Mucosa of stomach (tissue), 1 donor: ENCODE results near the gene FAM240A.

ENCODE experiments used
- H3K27me3 ChIP-seq: one replicate; pipeline ENCODE4 v1.7.0; 2013; ENCODE audit warnings: mild to moderate bottlenecking, low read length; ENCODE audit not compliant: control insufficient read depth, insufficient read depth
- H3K36me3 ChIP-seq: one replicate; pipeline ENCODE4 v1.7.0; 2013; ENCODE audit warnings: low read length; ENCODE audit not compliant: control insufficient read depth, insufficient read depth
- H3K4me1 ChIP-seq: one replicate; pipeline ENCODE4 v1.7.0; 2013; ENCODE audit warnings: mild to moderate bottlenecking, low read length; ENCODE audit not compliant: control insufficient read depth, insufficient read depth
- H3K4me3 ChIP-seq: one replicate; pipeline ENCODE4 v1.7.0; 2013; ENCODE audit warnings: low read length
- H3K9ac ChIP-seq: one replicate; pipeline ENCODE4 v1.7.0; 2013; ENCODE audit warnings: mild to moderate bottlenecking, low read length, moderate library complexity
- H3K9me3 ChIP-seq: one replicate; pipeline ENCODE4 v1.7.0; 2013; ENCODE audit warnings: mild to moderate bottlenecking, low read length, moderate library complexity; ENCODE audit not compliant: control insufficient read depth
- donor health status: Pancreatic carcinoma.

Gene FAM240A

DNA sequence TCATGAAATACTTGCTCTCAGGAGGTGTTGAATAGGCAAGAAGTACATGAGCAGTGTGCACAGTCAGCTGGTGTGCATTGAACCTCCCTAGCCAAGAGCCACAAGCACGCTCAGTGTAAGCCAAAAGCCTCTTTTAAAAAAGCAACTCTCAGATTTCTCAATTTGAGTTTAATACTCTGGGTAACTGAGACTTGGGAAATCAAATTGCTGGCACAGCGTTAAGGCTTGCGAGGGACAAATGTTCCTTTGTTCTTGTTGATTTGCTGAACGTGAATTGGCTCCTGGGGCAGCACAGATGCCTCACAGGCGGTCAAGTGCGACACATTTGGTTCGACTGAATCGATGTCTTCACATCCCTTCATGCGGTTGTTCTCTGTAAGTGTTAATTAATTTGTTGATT is at the start of gene FAM240A:
TSS of gene FAM240A (plus strand) at position 202 of the 400 bp plus-strand sequence. CDS start at position 361, 159 bp downstream.
- Histone ChIP-seq H3K9ac (no peak within 1 kb of the TSS), H3K27me3 (no peaks in the 10 kb centered on the region), H3K4me1 (no peaks in the 10 kb centered on the region), H3K9me3 (no peaks in the 10 kb centered on the region), H3K36me3 (no peaks in the 10 kb centered on the region), H3K4me3 (no peak within 1 kb of the TSS)

DNA sequence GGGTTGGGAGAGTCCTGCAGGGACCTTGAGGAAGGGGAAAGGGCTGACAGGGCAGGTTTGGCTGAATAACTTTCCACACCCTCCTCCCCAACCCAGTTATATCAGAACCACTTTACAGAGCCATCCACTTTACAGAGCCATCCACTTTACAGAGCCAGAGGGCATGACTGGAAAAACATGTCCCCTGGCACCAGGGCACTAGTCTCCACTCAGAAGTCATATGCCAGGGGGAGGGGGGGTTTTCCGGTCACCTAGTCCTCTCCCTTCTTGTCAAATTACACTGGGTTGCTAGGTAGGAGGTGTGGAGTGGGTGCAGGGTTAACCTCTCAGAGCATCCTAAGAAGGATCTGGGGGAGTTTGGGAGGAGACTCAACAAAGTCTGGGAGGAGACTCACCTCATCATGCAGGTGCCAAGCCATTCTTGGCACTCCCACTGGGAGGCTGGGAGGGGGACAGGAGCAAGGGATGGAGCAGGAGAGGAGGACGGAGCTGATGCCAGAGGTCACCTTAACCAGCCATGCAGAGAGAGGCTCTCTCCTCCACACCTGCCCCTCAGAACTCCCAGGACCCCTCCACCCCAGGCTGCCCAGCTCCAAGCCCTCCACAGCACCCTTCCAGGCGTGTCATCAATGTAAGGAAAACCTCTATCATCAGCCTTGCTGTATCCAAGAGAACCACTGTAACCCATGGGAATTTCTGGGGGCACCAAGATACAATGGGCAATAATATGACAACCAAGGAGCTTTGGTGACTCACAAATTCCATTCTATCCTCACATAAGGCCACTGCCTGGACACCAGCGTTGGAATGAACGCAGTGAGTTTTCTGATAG is 47.9 kb upstream of the FAM240A start:
- no peak overlapping the region for H3K9ac ChIP-seq

DNA sequence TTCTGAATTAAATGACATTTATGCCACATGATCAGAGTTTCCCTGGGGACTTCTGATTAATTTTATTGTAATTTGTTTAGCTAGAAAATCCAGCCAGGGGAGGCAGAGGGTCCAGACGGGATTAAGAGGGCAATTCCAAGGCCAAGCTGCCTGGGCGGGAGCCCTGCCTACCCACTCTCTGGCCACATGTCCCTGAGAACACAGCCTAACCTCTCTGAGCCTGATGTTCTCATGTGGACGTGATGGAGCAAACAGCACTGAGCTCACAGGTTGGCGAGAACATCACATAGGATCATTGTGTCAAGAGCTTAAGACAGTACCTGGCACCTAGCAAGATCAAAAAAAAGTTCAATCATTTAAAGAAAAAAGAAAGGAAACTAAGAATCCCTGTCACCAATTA is 47.2 kb upstream of the FAM240A start:
- Histone ChIP-seq H3K4me1 (peaks cover 13% of the 10 kb centered on the region), H3K27me3 (peaks cover 24% of the 10 kb centered on the region), H3K9ac (no peak overlapping the region), H3K4me3 (no peak overlapping the region), H3K9me3 (no peaks in the 10 kb centered on the region), H3K36me3 (no peaks in the 10 kb centered on the region)

More for the DNA sequence above, 47.9 kb upstream of the FAM240A start:
- no peaks in the 10 kb centered on the region for H3K36me3 ChIP-seq
- H3K4me3 ChIP-seq = no peak overlapping the region
- peaks cover 24% of the 10 kb centered on the region for H3K27me3 ChIP-seq
- no peaks in the 10 kb centered on the region for H3K9me3 ChIP-seq
- peaks cover 13% of the 10 kb centered on the region for H3K4me1 ChIP-seq

DNA sequence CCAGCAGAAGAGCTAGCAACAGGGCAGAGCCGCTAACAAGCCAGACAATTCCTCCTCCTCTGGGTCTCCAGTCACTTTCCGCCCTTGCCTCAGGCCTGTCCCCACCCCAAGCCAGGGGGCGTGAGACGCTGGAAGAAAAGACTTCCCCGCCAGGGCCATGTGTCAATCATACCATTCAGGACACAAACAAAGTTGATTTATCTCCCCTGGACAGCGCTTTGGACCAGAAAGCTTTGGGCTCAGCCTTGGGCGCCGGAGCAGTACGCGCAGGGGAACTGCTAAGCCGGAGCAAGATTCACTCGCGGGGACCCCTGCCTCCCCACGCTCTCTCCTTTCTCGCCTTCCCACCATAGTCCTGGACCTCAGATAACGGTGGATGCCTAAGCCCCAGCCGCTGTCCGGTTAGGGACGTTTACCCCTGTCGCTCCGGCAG is 46.7 kb upstream of the FAM240A start:
- Histone ChIP-seq H3K9ac (peak overlapping the region; percentile 57), H3K9me3 (no peaks in the 10 kb centered on the region), H3K4me3 (peak overlapping the region; percentile 45), H3K27me3 (peaks cover 24% of the 10 kb centered on the region), H3K4me1 (peaks cover 13% of the 10 kb centered on the region), H3K36me3 (no peaks in the 10 kb centered on the region)

DNA sequence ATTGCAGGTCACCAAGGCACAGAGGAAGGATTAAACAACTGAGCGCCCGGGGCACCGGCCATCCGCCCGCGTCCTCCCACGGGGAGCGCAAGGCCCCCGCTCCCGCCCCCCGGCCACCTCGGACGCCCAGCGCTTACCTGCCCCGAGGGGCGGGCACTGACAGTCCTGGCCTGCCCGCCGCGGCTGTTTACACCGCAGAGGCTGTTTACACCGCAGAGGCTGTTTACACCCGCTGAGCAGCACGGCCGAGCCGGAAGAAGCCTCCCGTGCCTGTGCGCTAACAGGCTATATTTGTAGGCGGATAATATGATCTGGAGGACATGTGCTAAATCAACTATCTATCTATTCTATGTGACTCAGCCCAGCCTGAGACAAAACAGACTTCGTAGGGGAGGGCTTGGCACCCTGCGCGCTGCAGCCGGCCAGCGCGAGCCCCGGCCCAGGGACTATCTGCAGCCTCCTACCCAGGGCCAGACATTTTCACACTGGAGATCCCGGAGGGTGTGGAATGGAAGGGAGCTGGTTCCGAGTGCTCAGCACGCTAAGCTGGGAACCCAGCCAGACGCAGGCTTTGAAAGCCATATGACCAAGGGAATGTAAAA is 46.2 kb upstream of the FAM240A start, which contains the start of gene LRRC2:
TSS of gene LRRC2 (minus strand) at position 263 of the 602 bp plus-strand sequence. CDS start 14,711 bp downstream, outside the sequence.
- Histone ChIP-seq H3K27me3 (peaks cover 24% of the 10 kb centered on the region), H3K9me3 (no peaks in the 10 kb centered on the region), H3K4me1 (peaks cover 13% of the 10 kb centered on the region), H3K9ac (peak within 1 kb of the TSS; percentile 57), H3K36me3 (no peaks in the 10 kb centered on the region), H3K4me3 (peak within 1 kb of the TSS; percentile 45)

DNA sequence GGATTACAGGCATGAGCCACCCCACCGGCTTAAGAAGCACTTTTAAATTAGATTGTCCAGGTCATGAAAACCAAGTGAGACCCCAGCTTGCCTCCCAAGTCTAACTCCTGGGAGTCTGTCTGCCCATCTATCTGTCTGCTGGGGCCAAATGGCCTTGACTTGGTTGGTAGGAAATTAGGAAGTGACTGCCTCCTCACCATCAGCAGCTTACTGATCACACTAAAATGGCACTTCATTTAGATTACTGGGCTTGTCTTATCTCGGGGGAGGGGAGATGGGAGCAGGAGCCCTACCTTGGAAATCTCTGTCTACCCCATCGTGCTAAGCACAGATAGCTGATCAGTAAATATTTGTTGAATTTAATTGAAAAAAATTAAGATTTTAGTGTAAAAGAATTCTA is 40.6 kb upstream of the FAM240A start:
- Histone ChIP-seq H3K9me3 (no peaks in the 10 kb centered on the region), H3K36me3 (no peaks in the 10 kb centered on the region), H3K27me3 (no peaks in the 10 kb centered on the region), H3K9ac (no peak overlapping the region), H3K4me1 (peaks cover 9% of the 10 kb centered on the region), H3K4me3 (no peak overlapping the region)

DNA sequence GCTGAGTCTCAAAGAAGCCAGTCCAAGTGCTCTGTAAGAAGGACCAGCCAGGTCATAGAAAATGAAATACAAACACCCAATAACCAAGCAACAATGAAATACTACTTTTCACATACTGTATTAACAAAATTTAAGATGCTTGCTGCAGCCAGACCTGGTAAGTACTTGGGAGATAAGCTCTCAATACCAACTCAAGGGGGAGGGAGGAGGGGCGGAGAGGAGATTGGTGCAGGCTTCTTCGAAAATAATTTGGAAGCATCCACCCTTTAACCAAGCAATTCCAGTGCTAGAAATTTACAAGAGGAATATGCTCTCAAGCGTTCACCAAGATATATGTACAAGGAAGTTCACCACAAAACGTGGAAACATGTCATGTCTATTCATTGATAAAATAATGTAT is 38.6 kb upstream of the FAM240A start:
- H3K9ac ChIP-seq = no peak overlapping the region
- H3K4me3 ChIP-seq = no peak overlapping the region

DNA sequence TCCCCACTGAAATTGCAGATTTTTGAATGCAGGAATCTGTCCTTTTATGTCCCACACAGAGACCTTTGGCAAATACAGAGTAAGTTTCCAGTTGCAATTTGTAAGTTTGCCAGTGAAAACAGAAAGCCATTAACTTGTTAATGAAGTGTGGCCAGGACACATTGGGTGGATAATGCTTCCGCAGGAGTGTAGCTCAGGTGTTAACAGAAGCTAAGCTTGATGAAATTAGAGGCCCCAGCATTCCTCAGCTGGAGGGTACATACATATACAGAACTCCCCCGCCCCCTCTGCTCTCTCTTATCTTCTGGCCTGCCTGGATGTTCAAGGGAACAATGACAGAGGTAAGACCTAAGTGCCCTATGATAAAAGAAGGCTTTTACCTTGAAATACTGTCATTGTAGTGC is 38.1 kb upstream of the FAM240A start:
- Histone ChIP-seq H3K9me3 (no peaks in the 10 kb centered on the region), H3K4me1 (peaks cover 15% of the 10 kb centered on the region), H3K27me3 (no peaks in the 10 kb centered on the region), H3K36me3 (no peaks in the 10 kb centered on the region), H3K9ac (no peak overlapping the region), H3K4me3 (no peak overlapping the region)

More for the DNA sequence above, 38.6 kb upstream of the FAM240A start:
- no peaks in the 10 kb centered on the region for H3K36me3 ChIP-seq
- H3K9me3 ChIP-seq = no peaks in the 10 kb centered on the region
- peaks cover 10% of the 10 kb centered on the region for H3K4me1 ChIP-seq
- no peaks in the 10 kb centered on the region for H3K27me3 ChIP-seq

DNA sequence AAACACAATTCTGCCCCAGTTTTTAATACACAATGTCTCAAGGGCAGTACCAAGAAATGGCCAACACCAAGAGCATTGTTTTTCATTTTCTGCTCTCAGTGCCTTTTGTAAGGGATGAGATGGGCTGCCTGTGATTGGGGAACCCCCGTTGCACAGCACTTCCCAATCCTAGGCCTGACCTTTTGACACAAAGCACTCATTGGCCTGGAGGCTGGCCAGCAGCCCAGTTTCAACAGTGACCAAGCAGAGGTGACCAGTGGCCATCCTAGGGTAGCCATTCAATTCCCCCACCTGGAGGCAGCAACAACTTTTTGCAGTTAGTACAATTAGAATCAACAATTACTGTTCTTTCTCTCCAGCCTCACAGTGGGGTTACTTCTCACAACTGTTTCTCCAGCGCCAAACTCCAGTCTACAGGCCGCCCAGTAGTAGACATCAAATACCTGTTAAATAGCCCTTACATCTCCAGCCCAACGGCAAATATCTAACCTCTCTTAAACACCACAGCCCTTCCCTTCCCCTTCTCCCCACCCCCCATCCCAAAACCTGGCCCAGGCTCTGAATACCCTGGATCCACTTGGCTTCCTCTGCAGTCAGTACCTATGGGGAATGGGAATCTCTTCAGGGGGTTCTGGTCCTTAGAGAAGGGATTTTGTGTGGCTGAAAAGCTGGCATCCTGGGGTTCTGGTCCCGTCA is 37.3 kb upstream of the FAM240A start:
- Histone ChIP-seq H3K9ac (no peak overlapping the region), H3K9me3 (no peaks in the 10 kb centered on the region), H3K36me3 (no peaks in the 10 kb centered on the region), H3K4me1 (peaks cover 22% of the 10 kb centered on the region), H3K27me3 (no peaks in the 10 kb centered on the region), H3K4me3 (no peak overlapping the region)

DNA sequence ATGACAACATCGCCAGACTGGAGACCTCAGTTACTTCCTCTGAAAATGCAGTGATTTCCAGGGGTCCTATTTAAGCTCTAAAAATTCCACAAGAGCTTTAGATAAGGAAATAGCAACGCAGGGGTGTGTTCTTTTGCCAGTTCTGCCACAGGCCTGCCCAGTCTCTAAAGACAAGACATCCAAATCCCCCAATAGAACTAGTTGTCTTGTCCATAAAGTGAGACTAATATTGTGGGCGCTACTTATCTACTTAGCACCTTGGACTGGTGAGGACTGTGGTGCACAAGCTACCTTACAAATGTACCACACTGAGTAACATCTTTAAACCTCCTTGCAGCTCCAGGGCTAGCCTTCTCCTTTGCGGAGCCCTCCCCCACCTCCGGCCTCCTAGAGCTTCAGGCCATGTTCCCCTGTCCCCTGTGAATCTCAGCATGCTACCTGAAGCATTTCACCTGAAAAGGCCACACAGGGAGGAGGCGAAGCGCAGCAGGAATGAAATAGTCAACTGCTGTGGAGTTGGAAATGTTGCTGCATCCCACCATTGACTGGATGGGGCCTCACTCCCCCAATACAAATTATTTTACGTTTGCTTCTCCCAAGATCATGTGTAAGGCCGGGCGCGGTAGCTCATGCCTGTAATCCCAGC is 36.6 kb upstream of the FAM240A start:
- Histone ChIP-seq H3K4me1 (peaks cover 29% of the 10 kb centered on the region), H3K9ac (no peak overlapping the region), H3K4me3 (no peak overlapping the region), H3K36me3 (no peaks in the 10 kb centered on the region), H3K9me3 (no peaks in the 10 kb centered on the region), H3K27me3 (no peaks in the 10 kb centered on the region)

DNA sequence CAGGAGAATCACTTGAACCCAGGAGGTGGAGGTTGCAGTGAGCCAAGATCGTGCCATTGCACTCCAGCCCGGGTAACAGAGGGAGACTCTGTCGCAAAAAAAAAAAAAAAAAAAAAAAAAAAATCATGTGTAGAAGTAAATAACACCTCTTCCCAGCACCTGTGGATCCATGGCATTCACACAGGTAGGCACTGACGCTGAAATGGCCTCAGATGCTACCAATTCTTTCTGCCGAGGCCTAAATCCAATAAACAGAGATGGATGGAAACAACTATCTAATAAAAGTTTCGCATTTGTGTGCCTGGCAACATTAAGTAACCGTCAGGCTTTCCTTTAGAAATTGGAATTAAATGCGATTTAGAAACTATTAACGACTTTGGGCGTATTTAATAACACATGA is 35.9 kb upstream of the FAM240A start:
- Histone ChIP-seq H3K9me3 (no peaks in the 10 kb centered on the region), H3K27me3 (no peaks in the 10 kb centered on the region), H3K36me3 (no peaks in the 10 kb centered on the region), H3K4me1 (peaks cover 31% of the 10 kb centered on the region), H3K9ac (no peak overlapping the region), H3K4me3 (no peak overlapping the region)
